Adrenal gland (tissue), 12 donors: ENCODE data around the gene PSAT1. TPM values are rescaled to one million over a fixed set of nuclear protein-coding genes. Genes with fewer than 3 reads are reported as not detected.
A peak's percentile ranks its signal among the peaks of the same experiment; 100 is the strongest.

Source experiments
- DNase-seq, 7 donors: peaks; one replicate each; pipeline ENCODE4 v3.0.0-alpha.2; 2019 to 2020
- H3K27ac ChIP-seq, 5 donors: fragments of 200-600 bp; sonication (generic) in 4 of 5; 1 replicate in 3 of 5; 2 replicates in 2 of 5; pipeline versions ENCODE4 v1.5.1 to v1.8.0; 2016 to 2020; ENCODE audit warnings: mild to moderate bottlenecking in 1 of 5
- H3K27me3 ChIP-seq: fragments of 200-600 bp; 2 replicates; pipeline ENCODE4 v1.8.0; 2021
- H3K36me3 ChIP-seq, 2 donors: fragments of 200-600 bp; replicated peaks in 1 of 2; 1 replicate in 1 of 2; 2 replicates in 1 of 2; pipeline versions ENCODE4 v1.5.1 to v1.8.0; 2018 to 2022
- H3K4me1 ChIP-seq, 2 donors: fragments of 200-600 bp; replicated peaks in 1 of 2; 1 replicate in 1 of 2; 2 replicates in 1 of 2; pipeline versions ENCODE4 v1.5.1 to v1.8.0; 2018 to 2021
- H3K4me3 ChIP-seq, 4 donors: fragments of 200-600 bp; sonication (generic) in 3 of 4; one replicate each; pipeline ENCODE4 v1.5.1; 2016 to 2018
- H3K9me3 ChIP-seq, 3 donors: fragments of 200-600 bp; sonication (generic) in 1 of 3; replicated peaks in 1 of 3; 1 replicate in 2 of 3; 2 replicates in 1 of 3; pipeline versions ENCODE4 v1.5.1 to v1.8.0; 2016 to 2021
- POLR2A ChIP-seq, 2 donors: fragments of 450-650 bp; IDR thresholded peaks; one replicate each; pipeline ENCODE4 v1.6.1; 2017; ENCODE audit warnings: antibody characterized with exemption in 2 of 2, mild to moderate bottlenecking in 2 of 2, moderate library complexity in 1 of 2
- WGBS, 4 donors: extraction: QIAGEN DNeasy Blood & Tissue Kit in 2 of 4; methylation state at CpG; one replicate each; pipeline versions ENCODE4 v1.1.5 to v1.1.7; 2013 to 2017; 5-methylcytosine and 5-hydroxymethylcytosine counted together
- intact Hi-C, 2 donors: fragments of 100-400 bp; cut with DNase I; formaldehyde crosslinking; loops; one replicate each; pipeline versions ENCODE4 v1.14.1 to v1.15.0; 2022 to 2023
- polyA plus RNA-seq, 3 donors: library from polyadenylated mRNA; stranded (reverse); fragments of 200-250 nt in 2 of 3; fragments of 350-450 nt in 1 of 3; fragmentation: Illumina TruSeq in 1 of 3; extraction: RNeasy Lipid Tissue Mini Kit (QIAGEN cat#74804) in 1 of 3; gene quantifications; one replicate each; pipeline ENCODE4 v1.2.3, GENCODE V29; 2013 to 2014
- total RNA-seq, 9 donors: library from RNA; depleted of rRNA in 4 of 9; stranded (reverse); fragments of >200 nt in 4 of 9; fragments of 120-200 nt in 1 of 9; fragmentation: NEBNext Ultra II Directional in 1 of 9; extraction: Animal tissue kit (Norgen Biotek cat#: 25700) in 1 of 9; gene quantifications; one replicate each; pipeline versions ENCODE4 v1.1.0 to v1.2.4, GENCODE V29; 2013 to 2023
- TF ChIP-seq, protein P1 (sequence below), 6 experiments: fragments of 450-650 bp in 4 of 6; fragments of 200-600 bp in 2 of 6; sonication (generic) in 1 of 6; IDR thresholded peaks; 1 replicate in 5 of 6; 2 replicates in 1 of 6; pipeline versions ENCODE4 v1.5.1 to v1.8.0; 2016 to 2021; ENCODE audit warnings: antibody characterized with exemption in 6 of 6, mild to moderate bottlenecking in 2 of 6, moderate library complexity in 1 of 6
- donor health status: healthy with polysubstance abuse.
- donor health status: Bipolar disorder and iron deficiency.
- donor health status: DM: yes; HTN: yes; CAD: no.
- donor health status: DM: no; HTN: no; CAD: no.
- donor health status: DM: no; HTN: no; CAD: no.
- donor health status: DM: yes; HTN: yes; CAD: no.

The PSAT1 gene
- total and polyA plus RNA-seq, 12 donors = 20.5 to 168 (median 73.1) TPM

DNA sequence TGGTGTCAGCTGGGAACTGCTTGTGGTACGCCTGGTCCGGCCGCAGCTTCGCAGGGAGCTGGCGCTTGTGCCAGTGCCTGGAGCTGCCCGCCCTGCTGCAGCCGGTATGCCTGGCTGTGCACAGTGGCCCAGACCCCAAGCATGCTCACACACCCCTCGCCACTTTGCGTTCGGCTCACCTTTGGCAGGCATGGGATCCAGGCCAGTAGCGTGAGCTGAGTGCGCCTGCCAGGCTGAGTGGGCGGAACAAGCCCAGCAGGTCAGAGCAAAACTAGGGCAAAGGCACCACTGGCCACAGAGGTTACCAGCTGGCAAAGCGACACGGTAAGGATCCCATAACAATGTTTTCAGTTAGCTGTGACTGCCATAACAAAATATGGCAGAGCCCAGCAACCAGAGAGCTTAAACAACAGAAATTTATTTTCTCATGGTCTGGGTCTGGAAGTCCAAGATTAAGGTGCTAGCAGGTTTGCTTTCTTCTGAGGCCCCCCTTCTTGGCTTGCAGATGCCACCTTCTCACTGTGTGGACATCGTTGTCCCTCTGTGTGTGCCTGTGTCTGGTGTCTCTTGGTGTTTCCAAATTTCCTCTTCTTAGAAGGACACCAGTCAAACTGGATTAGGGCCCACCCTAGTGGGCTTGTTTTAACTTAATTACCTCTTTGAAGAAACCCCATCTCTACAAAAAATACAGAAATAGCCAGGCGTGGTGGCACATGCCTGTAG lies 61.6 kb downstream of the PSAT1 start:
- no peak overlapping the region for H3K27ac ChIP-seq
- TF ChIP-seq, protein P1, sequence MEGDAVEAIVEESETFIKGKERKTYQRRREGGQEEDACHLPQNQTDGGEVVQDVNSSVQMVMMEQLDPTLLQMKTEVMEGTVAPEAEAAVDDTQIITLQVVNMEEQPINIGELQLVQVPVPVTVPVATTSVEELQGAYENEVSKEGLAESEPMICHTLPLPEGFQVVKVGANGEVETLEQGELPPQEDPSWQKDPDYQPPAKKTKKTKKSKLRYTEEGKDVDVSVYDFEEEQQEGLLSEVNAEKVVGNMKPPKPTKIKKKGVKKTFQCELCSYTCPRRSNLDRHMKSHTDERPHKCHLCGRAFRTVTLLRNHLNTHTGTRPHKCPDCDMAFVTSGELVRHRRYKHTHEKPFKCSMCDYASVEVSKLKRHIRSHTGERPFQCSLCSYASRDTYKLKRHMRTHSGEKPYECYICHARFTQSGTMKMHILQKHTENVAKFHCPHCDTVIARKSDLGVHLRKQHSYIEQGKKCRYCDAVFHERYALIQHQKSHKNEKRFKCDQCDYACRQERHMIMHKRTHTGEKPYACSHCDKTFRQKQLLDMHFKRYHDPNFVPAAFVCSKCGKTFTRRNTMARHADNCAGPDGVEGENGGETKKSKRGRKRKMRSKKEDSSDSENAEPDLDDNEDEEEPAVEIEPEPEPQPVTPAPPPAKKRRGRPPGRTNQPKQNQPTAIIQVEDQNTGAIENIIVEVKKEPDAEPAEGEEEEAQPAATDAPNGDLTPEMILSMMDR (IDR thresholded peaks at IDR 0.05) = no peak
- no peak for TF ChIP-seq POLR2A (IDR thresholded peaks at IDR 0.05)
- no peaks in the 10 kb centered on the region for H3K36me3 ChIP-seq
- intact Hi-C loops = no loop called here
- H3K4me1 ChIP-seq = no peaks in the 10 kb centered on the region
- no peak overlapping the region for H3K4me3 ChIP-seq
- 78 to 92% (median 90%) methylated on average over 6 to 17 of the region's 17 CpGs for WGBS, 4 donors
- no peak for DNase-seq
- H3K9me3 ChIP-seq = no peaks in the 10 kb centered on the region
- H3K27me3 ChIP-seq = no peaks in the 10 kb centered on the region

DNA sequence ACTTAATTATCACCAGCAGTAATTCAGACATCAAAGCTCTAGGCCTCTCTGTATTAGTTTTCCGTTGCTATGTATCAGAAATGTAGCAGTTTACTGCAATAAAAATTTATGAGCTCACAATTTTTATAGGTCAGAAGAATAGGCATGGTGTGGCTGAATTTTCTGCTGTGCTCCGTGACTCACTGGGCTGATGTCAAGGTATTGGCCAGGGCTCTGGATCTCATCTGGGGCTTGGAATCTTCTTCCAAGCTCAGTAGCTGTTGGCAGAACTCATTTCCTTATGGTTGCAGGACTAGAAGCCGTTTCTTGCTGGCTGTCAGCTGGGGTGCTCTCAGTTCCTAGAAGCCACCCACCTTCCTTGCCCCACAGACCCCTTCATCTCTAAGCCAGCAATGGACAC lies 66.3 kb downstream of the PSAT1 start:
- WGBS, 4 donors = 52 to 73% (median 60%) methylated on average over 3 of the region's 3 CpGs
- no peak for DNase-seq
- H3K36me3 ChIP-seq = no peaks in the 10 kb centered on the region
- H3K4me3 ChIP-seq = no peak overlapping the region
- intact Hi-C loops = no loop called here
- H3K27ac ChIP-seq = no peak overlapping the region
- no peaks in the 10 kb centered on the region for H3K9me3 ChIP-seq
- H3K4me1 ChIP-seq = no peaks in the 10 kb centered on the region
- no peaks in the 10 kb centered on the region for H3K27me3 ChIP-seq
- TF ChIP-seq POLR2A (IDR thresholded peaks at IDR 0.05) = no peak
- TF ChIP-seq, protein P1 (IDR thresholded peaks at IDR 0.05) = no peak

DNA sequence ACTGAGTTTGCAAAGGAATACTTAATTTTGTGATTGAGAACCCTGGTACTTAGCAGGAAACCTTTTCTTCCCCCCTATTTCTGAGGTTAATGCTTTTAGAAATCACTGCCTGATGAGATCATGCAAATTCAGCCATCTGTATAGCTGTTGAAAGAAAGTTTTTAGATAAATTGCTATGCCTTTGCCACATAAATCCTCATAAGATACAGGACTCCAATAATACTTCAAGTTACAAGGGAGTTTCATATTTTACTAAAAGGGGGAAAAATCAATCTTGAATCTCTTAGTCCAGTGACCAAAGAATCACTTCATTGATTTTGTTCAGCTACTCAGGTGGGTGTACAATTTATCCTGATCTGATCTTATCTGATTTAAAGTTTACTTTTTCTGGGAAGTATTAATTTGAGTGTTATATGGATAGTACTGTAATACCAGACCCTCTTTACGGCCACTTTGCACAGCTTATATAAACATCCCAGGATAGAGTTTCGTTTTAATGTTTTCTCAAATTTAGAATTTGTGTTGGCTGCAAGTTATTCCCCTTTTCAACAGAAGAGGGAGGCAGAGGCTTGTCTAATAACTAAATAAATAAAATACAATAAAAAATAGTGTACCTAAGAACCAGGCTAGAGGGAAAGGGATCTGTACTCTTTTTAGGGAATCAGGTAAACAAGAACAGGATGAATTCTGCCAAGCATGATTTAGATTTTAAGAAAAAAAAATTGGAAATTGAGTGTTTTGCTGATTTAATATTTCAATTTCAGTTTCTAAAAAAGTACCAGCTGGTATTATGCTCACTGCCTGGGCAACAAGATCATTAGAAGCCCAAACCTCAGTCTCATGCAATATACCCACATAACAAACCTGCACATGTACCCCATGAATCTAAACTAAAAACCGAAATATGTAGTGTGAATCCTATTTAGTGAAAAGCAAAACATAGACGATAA lies 69.1 kb downstream of the PSAT1 start:
- intact Hi-C loops = loop anchor here (2.0 to 5.0 kb wide), 2 partner anchors 104 to 107 kb away; no protein-coding TSS in a partner anchor
- WGBS, 4 donors = 38 to 53% (median 43%) methylated on average over 4 of the region's 4 CpGs

More for the DNA sequence above, 69.1 kb downstream of the PSAT1 start:
- no peak overlapping the region for H3K4me3 ChIP-seq
- H3K4me1 ChIP-seq = no peaks in the 10 kb centered on the region
- DNase-seq = no peak
- H3K27ac ChIP-seq = no peak overlapping the region
- H3K36me3 ChIP-seq = no peaks in the 10 kb centered on the region
- no peaks in the 10 kb centered on the region for H3K27me3 ChIP-seq
- no peaks in the 10 kb centered on the region for H3K9me3 ChIP-seq
- TF ChIP-seq, protein P1 (IDR thresholded peaks at IDR 0.05) = peak; percentile 26 to 67 (median 52)
- TF ChIP-seq POLR2A (IDR thresholded peaks at IDR 0.05) = no peak
